ENCODE results near the gene SMC4.

Gene SMC4

DNA sequence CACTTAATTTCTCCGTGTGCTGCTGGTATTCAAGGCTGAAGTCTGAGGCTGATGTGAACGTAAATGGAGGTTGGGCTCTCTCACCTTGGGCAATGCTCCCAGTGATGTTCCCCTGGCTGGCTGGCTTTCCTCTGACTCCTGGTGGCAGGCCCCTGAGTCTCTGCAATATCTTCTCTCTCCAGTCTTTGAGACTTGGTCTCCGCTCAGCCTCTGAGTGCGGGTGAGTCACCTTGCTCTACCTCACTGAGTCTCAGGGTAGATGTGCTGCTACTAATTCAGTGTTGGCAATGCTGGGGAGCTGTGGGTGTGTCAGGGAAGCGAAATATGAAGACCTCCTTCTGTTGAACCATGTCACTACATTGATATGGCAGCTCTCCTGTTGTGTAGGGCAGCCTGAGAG is 81.5 kb downstream of the SMC4 start:
- DNase-seq = no peak

DNA sequence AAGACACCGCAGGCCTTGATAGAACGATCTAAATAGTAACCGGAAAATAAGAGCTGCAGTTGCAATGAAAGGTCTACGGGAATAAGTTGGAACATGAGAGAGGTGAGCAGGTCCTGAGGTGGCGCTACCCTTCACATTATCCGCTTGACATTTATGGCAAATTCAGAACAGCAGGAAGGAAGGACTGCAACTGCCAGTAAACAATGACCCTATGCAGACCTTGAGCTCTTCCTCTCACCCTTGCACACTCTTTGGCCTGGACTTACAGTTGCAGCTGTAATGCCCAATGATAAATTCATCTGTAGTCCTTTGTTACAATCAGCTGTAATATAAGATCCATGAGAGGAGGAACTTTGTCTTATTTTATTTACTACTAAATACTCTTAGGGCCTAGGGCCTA is 82.4 kb downstream of the SMC4 start:
- no peak for DNase-seq

DNA sequence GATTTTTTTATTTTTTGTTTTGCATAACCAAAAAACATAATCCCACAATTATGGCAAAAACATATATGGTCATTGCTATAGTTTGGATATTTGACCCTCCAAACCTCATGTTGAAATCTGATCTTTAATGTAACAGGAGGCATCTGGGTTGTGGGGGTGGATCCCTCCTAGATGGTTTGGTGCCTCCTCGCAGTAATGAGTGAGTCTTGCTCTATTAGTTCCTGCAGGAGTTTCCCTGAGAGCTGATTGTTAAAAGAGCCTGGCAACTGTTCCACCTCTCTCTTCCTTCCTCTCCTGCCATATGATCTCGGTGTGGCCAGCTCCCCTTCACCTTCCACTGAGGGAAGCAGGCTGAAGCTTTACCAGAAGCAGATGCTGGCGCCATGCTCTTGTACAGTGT is 83.3 kb downstream of the SMC4 start:
- DNase-seq = no peak

Data from NCI-H345 (cell line).